CD14-positive monocyte (primary cell): ENCODE data around the gene KCNC1. TPM values are rescaled to one million over a fixed set of nuclear protein-coding genes. Genes with fewer than 3 reads are reported as not detected.

Experiments
- DNase-seq, 3 donors: peaks; one replicate each; pipeline ENCODE4 v3.0.0-alpha.2; 2011 to 2022
- H2AFZ ChIP-seq: 2 replicates; pipeline ENCODE4 v1.6.0; 2012; ENCODE audit warnings: mild to moderate bottlenecking, low read depth, low read length, inconsistent platforms; ENCODE audit not compliant: insufficient read depth, poor library complexity, severe bottlenecking
- H3K27ac ChIP-seq, 2 donors: 1 replicate in 1 of 2; 2 replicates in 1 of 2; pipeline ENCODE4 v1.5.1; 2012 to 2013; ENCODE audit warnings: low read length in 2 of 2, control low read depth in 1 of 2, inconsistent platforms in 1 of 2, low read depth in 1 of 2, mild to moderate bottlenecking in 1 of 2
- H3K27me3 ChIP-seq, 2 donors: one replicate each; pipeline versions ENCODE4 v1.6.0 to v1.6.1; 2011 to 2013; ENCODE audit warnings: low read length in 2 of 2; ENCODE audit not compliant: control insufficient read depth in 2 of 2, insufficient read depth in 2 of 2
- H3K36me3 ChIP-seq, 2 donors: replicated peaks in 1 of 2; 1 replicate in 1 of 2; 2 replicates in 1 of 2; pipeline versions ENCODE4 v1.5.1 to v1.6.1; 2012 to 2013; ENCODE audit warnings: low read length in 2 of 2, control low read depth in 1 of 2, inconsistent platforms in 1 of 2, mild to moderate bottlenecking in 1 of 2; ENCODE audit not compliant: insufficient read depth in 2 of 2, control insufficient read depth in 1 of 2
- H3K4me1 ChIP-seq, 2 donors: 1 replicate in 1 of 2; 2 replicates in 1 of 2; pipeline versions ENCODE4 v1.5.1 to v1.6.1; 2012 to 2013; ENCODE audit warnings: low read length in 2 of 2, control low read depth in 1 of 2, inconsistent platforms in 1 of 2, mild to moderate bottlenecking in 1 of 2, moderate library complexity in 1 of 2; ENCODE audit not compliant: insufficient read depth in 2 of 2, control insufficient read depth in 1 of 2
- H3K4me2 ChIP-seq: replicated peaks from 2 replicates; pipeline ENCODE3; 2012; ENCODE audit warnings: low read length, moderate library complexity, mild to moderate bottlenecking; ENCODE audit not compliant: poor library complexity, severe bottlenecking; ENCODE audit errors: extremely low read depth
- H3K4me3 ChIP-seq, 3 experiments: fragments of 200-600 bp in 1 of 3; sonication (generic) in 1 of 3; replicated peaks in 1 of 3; 1 replicate in 2 of 3; 2 replicates in 1 of 3; pipeline ENCODE4 v1.5.1; 2011 to 2013; ENCODE audit warnings: low read length in 3 of 3, mild to moderate bottlenecking in 3 of 3, control low read depth in 2 of 3, low read depth in 2 of 3, inconsistent platforms in 1 of 3, moderate library complexity in 1 of 3
- H3K79me2 ChIP-seq: 2 replicates; pipeline ENCODE4 v1.6.0; 2012; ENCODE audit warnings: mild to moderate bottlenecking, control low read depth, inconsistent platforms, low read length, moderate library complexity; ENCODE audit not compliant: insufficient read depth
- H3K9ac ChIP-seq: 2 replicates; pipeline ENCODE4 v1.6.0; 2017; ENCODE audit warnings: low read length, mild to moderate bottlenecking; ENCODE audit not compliant: insufficient read depth, poor library complexity, severe bottlenecking
- H3K9me3 ChIP-seq, 2 donors: replicated peaks in 1 of 2; 1 replicate in 1 of 2; 2 replicates in 1 of 2; pipeline versions ENCODE4 v1.5.1 to v1.6.1; 2012 to 2013; ENCODE audit warnings: low read length in 2 of 2, control low read depth in 1 of 2; ENCODE audit not compliant: control insufficient read depth in 1 of 2, insufficient read depth in 1 of 2
- H4K20me1 ChIP-seq: 2 replicates; pipeline ENCODE4 v1.6.0; 2012; ENCODE audit warnings: mild to moderate bottlenecking, low read length, control low read depth, moderate library complexity; ENCODE audit not compliant: insufficient read depth
- H3K27ac Mint-ChIP-seq, 7 donors: one replicate each; pipeline ENCODE4 v1.8.0; 2020; ENCODE audit warnings: mild to moderate bottlenecking in 7 of 7, mixed read lengths in 7 of 7, moderate library complexity in 6 of 7, inconsistent platforms in 2 of 7
- H3K27me3 Mint-ChIP-seq, 3 donors: one replicate each; pipeline ENCODE4 v1.8.0; 2021 to 2022; ENCODE audit warnings: low read depth in 3 of 3, mild to moderate bottlenecking in 3 of 3, mixed read lengths in 3 of 3, moderate library complexity in 3 of 3, inconsistent platforms in 1 of 3
- H3K36me3 Mint-ChIP-seq, 2 donors: one replicate each; pipeline ENCODE4 v1.8.0; 2020; ENCODE audit warnings: mixed read lengths in 2 of 2, inconsistent platforms in 1 of 2, mild to moderate bottlenecking in 1 of 2
- H3K4me1 Mint-ChIP-seq: one replicate; pipeline ENCODE4 v1.8.0; 2020; ENCODE audit warnings: mild to moderate bottlenecking, mixed read lengths
- H3K4me3 Mint-ChIP-seq, 2 donors: one replicate each; pipeline ENCODE4 v1.8.0; 2020; ENCODE audit warnings: mild to moderate bottlenecking in 2 of 2, mixed read lengths in 2 of 2, moderate library complexity in 1 of 2
- H3K9me3 Mint-ChIP-seq, 7 donors: one replicate each; pipeline ENCODE4 v1.8.0; 2020 to 2022; ENCODE audit warnings: mixed read lengths in 7 of 7, mild to moderate bottlenecking in 6 of 7, moderate library complexity in 6 of 7, inconsistent platforms in 2 of 7
- WGBS: methylation state at CpG from one replicate; pipeline ENCODE4 v1.1.5; 2013; ENCODE audit warnings: missing lambda C conversion rate; ENCODE audit not compliant: insufficient coverage; 5-methylcytosine and 5-hydroxymethylcytosine counted together
- intact Hi-C, 2 donors: fragments of 100-400 bp; cut with micrococcal nuclease; formaldehyde crosslinking; loops; one replicate each; pipeline versions ENCODE4 v1.15.0 to v1.15.1; 2023
- polyA plus RNA-seq, 3 donors: library from polyadenylated mRNA; depleted of rRNA in 1 of 3; unstranded in 2 of 3; stranded (reverse) in 1 of 3; fragments of 300-500 nt in 2 of 3; fragments of >200 nt in 1 of 3; fragmentation: Illumina TruSeq in 2 of 3; gene quantifications; 1 replicate in 2 of 3; 2 replicates in 1 of 3; pipeline ENCODE4 v1.2.3, GENCODE V29; 2012 to 2021
- TF ChIP-seq, protein P1 (sequence below): fragments of 200-600 bp; IDR thresholded peaks from one replicate; pipeline ENCODE4 v1.8.0; 2022; ENCODE audit warnings: antibody characterized with exemption, mild to moderate bottlenecking

Gene KCNC1
- polyA plus RNA-seq, 3 donors = not detected

GRCh38 chr11:17735818-17736578, 1.4 kb downstream of the KCNC1 start:
- H3K4me3 ChIP-seq = no peak overlapping the region
- intact Hi-C loops = no loop called here
- 16% methylated on average over 93 of the region's 102 CpGs for WGBS
- H3K4me1 Mint-ChIP-seq = no peaks in the 10 kb centered on the region
- H3K36me3 Mint-ChIP-seq = peaks cover 0 to 4% of the 10 kb centered on the region in 2 donors
- no peak overlapping the region for H3K9ac ChIP-seq
- H2AFZ ChIP-seq = no peak overlapping the region
- peaks cover 18 to 69% of the 10 kb centered on the region in 2 donors for H3K27me3 ChIP-seq
- no peaks in the 10 kb centered on the region for H3K79me2 ChIP-seq
- peaks cover 3 to 15% of the 10 kb centered on the region in 2 donors for H3K9me3 ChIP-seq
- H3K4me3 Mint-ChIP-seq = peak overlapping the region in 1 of 2 donors; percentile 64
- H3K36me3 ChIP-seq = no peaks in the 10 kb centered on the region
- H4K20me1 ChIP-seq = no peaks in the 10 kb centered on the region
- H3K27ac Mint-ChIP-seq = no peak overlapping the region
- no peak for DNase-seq
- H3K4me2 ChIP-seq = no peak overlapping the region
- TF ChIP-seq, protein P1, sequence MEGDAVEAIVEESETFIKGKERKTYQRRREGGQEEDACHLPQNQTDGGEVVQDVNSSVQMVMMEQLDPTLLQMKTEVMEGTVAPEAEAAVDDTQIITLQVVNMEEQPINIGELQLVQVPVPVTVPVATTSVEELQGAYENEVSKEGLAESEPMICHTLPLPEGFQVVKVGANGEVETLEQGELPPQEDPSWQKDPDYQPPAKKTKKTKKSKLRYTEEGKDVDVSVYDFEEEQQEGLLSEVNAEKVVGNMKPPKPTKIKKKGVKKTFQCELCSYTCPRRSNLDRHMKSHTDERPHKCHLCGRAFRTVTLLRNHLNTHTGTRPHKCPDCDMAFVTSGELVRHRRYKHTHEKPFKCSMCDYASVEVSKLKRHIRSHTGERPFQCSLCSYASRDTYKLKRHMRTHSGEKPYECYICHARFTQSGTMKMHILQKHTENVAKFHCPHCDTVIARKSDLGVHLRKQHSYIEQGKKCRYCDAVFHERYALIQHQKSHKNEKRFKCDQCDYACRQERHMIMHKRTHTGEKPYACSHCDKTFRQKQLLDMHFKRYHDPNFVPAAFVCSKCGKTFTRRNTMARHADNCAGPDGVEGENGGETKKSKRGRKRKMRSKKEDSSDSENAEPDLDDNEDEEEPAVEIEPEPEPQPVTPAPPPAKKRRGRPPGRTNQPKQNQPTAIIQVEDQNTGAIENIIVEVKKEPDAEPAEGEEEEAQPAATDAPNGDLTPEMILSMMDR = peak; percentile 19
- peaks cover 0 to 14% (median 3%) of the 10 kb centered on the region in 7 donors for H3K9me3 Mint-ChIP-seq
- H3K4me1 ChIP-seq = no peaks in the 10 kb centered on the region
- H3K27ac ChIP-seq = no peak overlapping the region
- H3K27me3 Mint-ChIP-seq = peaks cover 31 to 48% (median 34%) of the 10 kb centered on the region in 3 donors

GRCh38 chr11:17736579-17736893, 2.0 kb downstream of the KCNC1 start:
- Histone ChIP-seq H3K27me3 (peaks cover 18 to 69% of the 10 kb centered on the region in 2 donors), H2AFZ (no peak overlapping the region), H3K4me2 (no peak overlapping the region), H3K4me3 (no peak overlapping the region), H3K36me3 (no peaks in the 10 kb centered on the region), H3K4me1 (no peaks in the 10 kb centered on the region), H4K20me1 (no peaks in the 10 kb centered on the region), H3K9me3 (peaks cover 3 to 15% of the 10 kb centered on the region in 2 donors), H3K79me2 (no peaks in the 10 kb centered on the region), H3K9ac (no peak overlapping the region), H3K27ac (no peak overlapping the region)
- 21% methylated on average over 11 of the region's 12 CpGs for WGBS
- H3K27ac Mint-ChIP-seq = no peak overlapping the region
- H3K36me3 Mint-ChIP-seq = peaks cover 0 to 4% of the 10 kb centered on the region in 2 donors
- H3K27me3 Mint-ChIP-seq = peaks cover 30 to 48% (median 37%) of the 10 kb centered on the region in 3 donors
- TF ChIP-seq, protein P1 = no peak
- H3K9me3 Mint-ChIP-seq = peaks cover 0 to 14% (median 3%) of the 10 kb centered on the region in 7 donors
- DNase-seq = no peak
- H3K4me1 Mint-ChIP-seq = no peaks in the 10 kb centered on the region
- peak overlapping the region in 1 of 2 donors; percentile 64 for H3K4me3 Mint-ChIP-seq
- intact Hi-C loops = no loop called here
